GM13977 (cell line): ENCODE measurements around the gene GPR25.
A peak's percentile ranks its signal among the peaks of the same experiment; 100 is the strongest.

ENCODE experiments used
- DNase-seq: peaks from one replicate; pipeline ENCODE4 v3.0.0; 2012; ENCODE audit warnings: low spot score
- CTCF ChIP-seq: IDR thresholded peaks from 2 replicates; pipeline ENCODE4 v1.5.1; 2012; ENCODE audit warnings: mild to moderate bottlenecking, control low read depth; ENCODE audit not compliant: insufficient read depth; ENCODE audit errors: extremely low read depth, missing control alignments
- in situ Hi-C: fragments of 300-500 bp; cut with MboI; formaldehyde crosslinking; loops from one replicate; pipeline ENCODE4 v1.12.0; 2022; ENCODE audit warnings: low sequenced_read_pairs, low pct_unique_long_range_greater_than_20kb, mixed read lengths, inconsistent platforms; ENCODE audit not compliant: unreplicated experiment

Gene GPR25

GRCh38 chr1:200873116-200873670 lies 412 bp downstream of the GPR25 start:
- DNase-seq, result no peak
- TF ChIP-seq CTCF, result no peak
- in situ Hi-C loops, result no loop called here

- TF ChIP-seq CTCF, result peak; percentile 13
- DNase-seq, result peak; percentile 21
- in situ Hi-C loops, result no loop called here
Observed at GRCh38 chr1:200873671-200874397, 1.1 kb downstream of the GPR25 start.

GRCh38 chr1:200874694-200875093 lies 1.9 kb downstream of the GPR25 start:
- in situ Hi-C loops, result no loop called here
- no peak for TF ChIP-seq CTCF
- DNase-seq, result no peak

GRCh38 chr1:200875416-200875815 lies 2.6 kb downstream of the GPR25 start:
- no peak for TF ChIP-seq CTCF
- in situ Hi-C loops, result no loop called here
- no peak for DNase-seq

GRCh38 chr1:200877010-200877409 lies 4.2 kb downstream of the GPR25 start:
- no peak for DNase-seq
- in situ Hi-C loops, result no loop called here
- TF ChIP-seq CTCF, result no peak

GRCh38 chr1:200877839-200878551 lies 5.2 kb downstream of the GPR25 start:
- in situ Hi-C loops, result no loop called here
- no peak for TF ChIP-seq CTCF
- peak; percentile 25 for DNase-seq
